Measurements from ENCODE around the gene PTPRA. TPM values are rescaled to one million over a fixed set of nuclear protein-coding genes. Genes with fewer than 3 reads are reported as not detected.

PTPRA gene
- total RNA-seq, 4 donors from 2014 or later: 54.1 to 85.4 (median 67.0) TPM

DNA sequence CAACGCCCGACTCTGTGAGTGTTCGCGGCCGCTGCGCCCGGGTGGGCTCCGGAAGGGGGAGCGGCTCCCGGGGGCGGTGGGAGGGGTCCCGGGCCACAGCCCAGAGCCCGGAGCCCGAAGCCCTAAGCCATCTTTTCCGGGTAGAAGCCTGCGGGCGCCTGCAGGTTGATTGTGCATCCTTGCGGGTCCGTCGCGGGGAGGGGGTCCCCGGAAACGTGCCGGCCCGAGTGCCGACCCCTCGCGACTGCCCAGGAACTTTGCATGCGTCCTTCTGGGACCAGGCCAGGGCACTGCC, 413 bp downstream of the PTPRA start:
- no peak for ATAC-seq
- H3K4me3 ChIP-seq: peak overlapping the region; percentile 83 to 96
- H3K36me3 ChIP-seq: no peaks in the 10 kb centered on the region
- no peak for TF ChIP-seq POLR2A (IDR thresholded peaks at IDR 0.05)
- TF ChIP-seq POLR2AphosphoS5 (IDR thresholded peaks at IDR 0.05): no peak
- no peaks in the 10 kb centered on the region for H3K9me3 ChIP-seq
- 0% methylated on average over 2 of the region's 29 CpGs; no CpG with 5 or more reads in 1 of the 2 donors for WGBS, 2 donors (ENCODE audit: low coverage in 1 of 2)
- H3K27ac ChIP-seq: peak overlapping the region in 3 of 4 donors; percentile 86 to 92 (median 87)
- H3K27me3 ChIP-seq: peaks cover 10% of the 10 kb centered on the region
- H3K4me1 ChIP-seq: peaks cover 0 to 67% (median 29%) of the 10 kb centered on the region in 3 donors

DNA sequence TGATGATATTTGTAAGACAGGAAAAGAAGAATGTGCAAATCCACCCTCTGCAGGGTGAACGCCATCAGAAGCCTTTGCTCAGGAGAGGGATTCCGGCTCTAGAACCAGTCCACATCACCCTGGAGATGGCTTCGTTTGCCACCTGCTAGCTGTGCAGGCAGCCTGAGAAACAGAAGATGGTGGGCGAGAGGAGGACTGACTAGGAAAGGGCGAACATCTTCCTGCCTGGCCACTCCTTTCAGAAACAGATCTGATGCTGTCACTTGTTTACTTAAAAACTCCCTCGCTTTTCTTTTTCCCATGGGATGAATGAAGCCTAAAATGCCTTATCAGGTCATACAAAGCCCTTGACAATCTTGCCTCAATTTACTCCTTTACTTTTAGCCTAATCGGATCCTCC, 1.2 kb downstream of the PTPRA start:
- no peaks in the 10 kb centered on the region for H3K36me3 ChIP-seq
- no peak for TF ChIP-seq POLR2A (IDR thresholded peaks at IDR 0.05)
- ATAC-seq: no peak
- peak overlapping the region; percentile 83 to 96 for H3K4me3 ChIP-seq
- H3K27ac ChIP-seq: peak overlapping the region in 1 of 4 donors; percentile 87
- peaks cover 0 to 74% (median 29%) of the 10 kb centered on the region in 3 donors for H3K4me1 ChIP-seq
- peaks cover 10% of the 10 kb centered on the region for H3K27me3 ChIP-seq
- H3K9me3 ChIP-seq: no peaks in the 10 kb centered on the region
- WGBS, 2 donors (ENCODE audit: low coverage in 1 of 2): 14 to 18% methylated on average over 7 of the region's 7 CpGs

DNA sequence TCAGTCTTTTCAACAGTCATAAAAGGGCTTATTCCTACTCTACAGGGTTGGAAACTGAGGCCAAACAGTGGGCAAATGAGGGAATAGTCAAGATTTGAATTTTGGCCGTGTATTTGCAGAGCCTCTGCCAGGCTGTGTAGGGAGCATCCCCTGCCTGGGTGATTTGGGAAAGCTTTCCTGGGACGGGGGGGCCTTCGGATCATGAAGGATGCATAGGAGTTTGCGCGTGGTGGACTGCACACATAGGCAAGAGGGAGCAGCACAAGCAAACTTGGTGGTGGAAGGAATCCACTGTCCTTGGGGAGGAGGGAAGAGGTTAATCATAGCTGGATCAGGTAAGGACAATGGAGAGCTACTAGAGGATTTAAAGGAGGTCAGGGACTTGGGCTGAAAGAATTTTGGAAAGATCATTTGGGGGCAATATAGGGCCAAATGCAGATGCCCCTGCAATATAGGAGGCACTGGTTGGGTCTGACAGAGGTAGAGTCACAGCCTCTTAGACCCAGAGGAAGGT, 2.5 kb downstream of the PTPRA start:
- Histone ChIP-seq H3K27me3 (peaks cover 10% of the 10 kb centered on the region), H3K4me3 (no peak overlapping the region), H3K27ac (no peak overlapping the region), H3K9me3 (no peaks in the 10 kb centered on the region), H3K4me1 (peaks cover 0 to 82% (median 29%) of the 10 kb centered on the region in 3 donors), H3K36me3 (no peaks in the 10 kb centered on the region)
- TF ChIP-seq, protein P1, sequence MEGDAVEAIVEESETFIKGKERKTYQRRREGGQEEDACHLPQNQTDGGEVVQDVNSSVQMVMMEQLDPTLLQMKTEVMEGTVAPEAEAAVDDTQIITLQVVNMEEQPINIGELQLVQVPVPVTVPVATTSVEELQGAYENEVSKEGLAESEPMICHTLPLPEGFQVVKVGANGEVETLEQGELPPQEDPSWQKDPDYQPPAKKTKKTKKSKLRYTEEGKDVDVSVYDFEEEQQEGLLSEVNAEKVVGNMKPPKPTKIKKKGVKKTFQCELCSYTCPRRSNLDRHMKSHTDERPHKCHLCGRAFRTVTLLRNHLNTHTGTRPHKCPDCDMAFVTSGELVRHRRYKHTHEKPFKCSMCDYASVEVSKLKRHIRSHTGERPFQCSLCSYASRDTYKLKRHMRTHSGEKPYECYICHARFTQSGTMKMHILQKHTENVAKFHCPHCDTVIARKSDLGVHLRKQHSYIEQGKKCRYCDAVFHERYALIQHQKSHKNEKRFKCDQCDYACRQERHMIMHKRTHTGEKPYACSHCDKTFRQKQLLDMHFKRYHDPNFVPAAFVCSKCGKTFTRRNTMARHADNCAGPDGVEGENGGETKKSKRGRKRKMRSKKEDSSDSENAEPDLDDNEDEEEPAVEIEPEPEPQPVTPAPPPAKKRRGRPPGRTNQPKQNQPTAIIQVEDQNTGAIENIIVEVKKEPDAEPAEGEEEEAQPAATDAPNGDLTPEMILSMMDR (IDR thresholded peaks at IDR 0.05): no peak
- TF ChIP-seq POLR2A (IDR thresholded peaks at IDR 0.05) (no peak), EP300 (IDR thresholded peaks at IDR 0.05) (no peak), POLR2AphosphoS5 (IDR thresholded peaks at IDR 0.05) (no peak)
- no peak for ATAC-seq
- 88 to 100% methylated on average over 1 to 4 of the region's 5 CpGs for WGBS, 2 donors (ENCODE audit: low coverage in 1 of 2)

DNA sequence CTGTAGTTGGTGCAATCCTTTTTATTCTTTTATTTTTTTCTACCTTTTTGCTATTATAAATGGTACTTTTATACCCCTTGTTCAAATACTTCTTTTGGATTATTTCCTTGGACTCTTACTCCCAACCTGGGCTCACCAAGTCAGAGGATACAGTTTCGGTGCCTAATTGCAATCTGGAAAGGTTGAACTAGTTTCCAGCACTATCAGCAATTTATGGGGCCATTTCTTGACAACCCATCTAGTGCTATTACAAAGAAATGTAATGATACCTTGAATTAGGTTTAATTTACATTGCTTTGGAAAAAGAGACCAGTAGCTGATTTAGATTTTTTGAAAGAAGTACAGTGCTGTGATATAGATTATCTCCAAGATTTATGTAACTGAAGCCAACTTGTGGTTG, 5.2 kb downstream of the PTPRA start:
- Histone ChIP-seq H3K27me3 (no peaks in the 10 kb centered on the region), H3K36me3 (no peaks in the 10 kb centered on the region), H3K4me1 (peaks cover 0 to 62% (median 16%) of the 10 kb centered on the region in 3 donors), H3K9me3 (no peaks in the 10 kb centered on the region), H3K4me3 (no peak overlapping the region), H3K27ac (no peak overlapping the region)
- 100% methylated on average over 1 of the region's 1 CpG for WGBS, 2 donors (ENCODE audit: low coverage in 1 of 2)
- TF ChIP-seq EP300 (IDR thresholded peaks at IDR 0.05): no peak
- ATAC-seq: no peak

DNA sequence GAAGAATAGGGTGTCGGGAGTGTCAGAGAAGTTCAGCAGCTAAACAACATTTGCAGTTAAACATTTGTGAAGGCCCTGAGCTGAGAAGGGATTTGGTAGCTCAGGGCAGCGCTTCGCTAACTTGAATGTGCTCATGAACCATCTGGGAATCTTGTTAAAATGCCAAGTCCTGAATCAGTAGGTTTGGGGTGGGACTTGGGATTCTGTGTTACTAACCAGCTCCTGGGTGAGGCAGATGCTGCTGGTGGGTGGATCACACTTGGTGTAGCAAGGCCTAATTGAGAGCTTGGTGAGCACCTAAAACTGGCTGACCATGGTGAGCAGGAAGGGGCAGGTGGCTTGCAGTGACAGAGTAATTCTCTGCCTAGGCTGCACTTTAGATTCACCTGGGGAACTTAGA, 5.9 kb downstream of the PTPRA start:
- Histone ChIP-seq H3K27me3 (no peaks in the 10 kb centered on the region), H3K9me3 (no peaks in the 10 kb centered on the region), H3K36me3 (no peaks in the 10 kb centered on the region), H3K4me1 (peaks cover 0 to 62% (median 16%) of the 10 kb centered on the region in 3 donors), H3K4me3 (no peak overlapping the region), H3K27ac (no peak overlapping the region)
- TF ChIP-seq EP300 (IDR thresholded peaks at IDR 0.05) (no peak), POLR2AphosphoS5 (IDR thresholded peaks at IDR 0.05) (no peak), POLR2A (IDR thresholded peaks at IDR 0.05) (no peak)
- TF ChIP-seq, protein P1 (IDR thresholded peaks at IDR 0.05): no peak
- peak; percentile 36 for ATAC-seq
- 59 to 65% methylated on average over 3 of the region's 3 CpGs for WGBS, 2 donors (ENCODE audit: low coverage in 1 of 2)

DNA sequence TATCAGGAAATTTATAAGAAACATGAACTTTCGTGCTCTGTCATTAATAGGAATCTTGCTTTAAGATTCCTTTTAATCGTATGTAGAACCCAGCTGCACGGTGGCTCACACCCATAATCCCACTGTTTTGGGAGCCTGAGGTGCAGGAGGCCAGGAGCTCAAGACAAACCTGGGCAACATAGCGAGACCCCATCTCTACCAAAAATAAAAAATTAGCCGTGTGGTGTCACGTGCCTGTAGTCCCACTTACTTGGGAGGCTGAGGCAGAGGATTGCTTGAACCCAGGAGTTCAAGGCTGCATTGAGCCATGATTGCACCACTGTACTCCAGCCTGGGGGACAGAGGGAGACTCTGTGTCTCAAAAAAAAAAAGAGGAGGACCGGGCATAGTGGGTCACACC, 7.4 kb downstream of the PTPRA start:
- Histone ChIP-seq H3K4me1 (peaks cover 0 to 51% (median 4%) of the 10 kb centered on the region in 3 donors), H3K27me3 (no peaks in the 10 kb centered on the region), H3K27ac (no peak overlapping the region), H3K36me3 (no peaks in the 10 kb centered on the region), H3K4me3 (no peak overlapping the region), H3K9me3 (no peaks in the 10 kb centered on the region)
- 82 to 88% methylated on average over 3 to 5 of the region's 7 CpGs for WGBS, 2 donors (ENCODE audit: low coverage in 1 of 2)
- no peak for ATAC-seq
- TF ChIP-seq EP300 (IDR thresholded peaks at IDR 0.05) (no peak), POLR2A (IDR thresholded peaks at IDR 0.05) (no peak), POLR2AphosphoS5 (IDR thresholded peaks at IDR 0.05) (no peak)
- TF ChIP-seq, protein P1 (IDR thresholded peaks at IDR 0.05): no peak
